Esophagus squamous epithelium (tissue), 4 donors: ENCODE data around the gene CEP44.

Source experiments
- CTCF ChIP-seq, 6 experiments: fragments of 450-650 bp in 4 of 6; fragments of 200-600 bp in 2 of 6; sonication (generic) in 2 of 6; IDR thresholded peaks; one replicate each; pipeline ENCODE4 v1.5.1; 2016 to 2019; ENCODE audit warnings: antibody characterized with exemption in 6 of 6, mild to moderate bottlenecking in 4 of 6, moderate library complexity in 4 of 6
- POLR2A ChIP-seq, 4 donors: fragments of 450-650 bp; IDR thresholded peaks; one replicate each; pipeline ENCODE4 v1.6.1; 2017; ENCODE audit warnings: antibody characterized with exemption in 4 of 4, mild to moderate bottlenecking in 4 of 4, moderate library complexity in 3 of 4

GRCh38 chr4:174305961-174306360 lies 22.2 kb downstream of the CEP44 start:
- TF ChIP-seq CTCF (IDR thresholded peaks at IDR 0.05) (no peak), POLR2A (IDR thresholded peaks at IDR 0.05) (no peak)
